ENCODE results near the gene PCGF2.

DNA sequence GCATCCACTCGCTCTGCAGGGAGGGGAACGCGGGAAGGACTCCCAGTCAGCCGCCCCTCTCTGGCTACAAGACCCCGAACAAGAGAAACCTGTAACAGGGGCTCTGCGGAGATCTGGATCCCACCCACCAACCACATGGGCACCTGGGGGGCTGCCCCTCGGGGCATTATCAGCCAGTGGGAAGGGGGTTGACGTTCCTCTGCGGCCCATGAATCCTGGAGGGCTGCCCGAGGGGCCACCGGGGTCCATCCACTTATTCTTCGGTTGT is 1.8 kb upstream of the PCGF2 start:
- TF ChIP-seq, protein P1, sequence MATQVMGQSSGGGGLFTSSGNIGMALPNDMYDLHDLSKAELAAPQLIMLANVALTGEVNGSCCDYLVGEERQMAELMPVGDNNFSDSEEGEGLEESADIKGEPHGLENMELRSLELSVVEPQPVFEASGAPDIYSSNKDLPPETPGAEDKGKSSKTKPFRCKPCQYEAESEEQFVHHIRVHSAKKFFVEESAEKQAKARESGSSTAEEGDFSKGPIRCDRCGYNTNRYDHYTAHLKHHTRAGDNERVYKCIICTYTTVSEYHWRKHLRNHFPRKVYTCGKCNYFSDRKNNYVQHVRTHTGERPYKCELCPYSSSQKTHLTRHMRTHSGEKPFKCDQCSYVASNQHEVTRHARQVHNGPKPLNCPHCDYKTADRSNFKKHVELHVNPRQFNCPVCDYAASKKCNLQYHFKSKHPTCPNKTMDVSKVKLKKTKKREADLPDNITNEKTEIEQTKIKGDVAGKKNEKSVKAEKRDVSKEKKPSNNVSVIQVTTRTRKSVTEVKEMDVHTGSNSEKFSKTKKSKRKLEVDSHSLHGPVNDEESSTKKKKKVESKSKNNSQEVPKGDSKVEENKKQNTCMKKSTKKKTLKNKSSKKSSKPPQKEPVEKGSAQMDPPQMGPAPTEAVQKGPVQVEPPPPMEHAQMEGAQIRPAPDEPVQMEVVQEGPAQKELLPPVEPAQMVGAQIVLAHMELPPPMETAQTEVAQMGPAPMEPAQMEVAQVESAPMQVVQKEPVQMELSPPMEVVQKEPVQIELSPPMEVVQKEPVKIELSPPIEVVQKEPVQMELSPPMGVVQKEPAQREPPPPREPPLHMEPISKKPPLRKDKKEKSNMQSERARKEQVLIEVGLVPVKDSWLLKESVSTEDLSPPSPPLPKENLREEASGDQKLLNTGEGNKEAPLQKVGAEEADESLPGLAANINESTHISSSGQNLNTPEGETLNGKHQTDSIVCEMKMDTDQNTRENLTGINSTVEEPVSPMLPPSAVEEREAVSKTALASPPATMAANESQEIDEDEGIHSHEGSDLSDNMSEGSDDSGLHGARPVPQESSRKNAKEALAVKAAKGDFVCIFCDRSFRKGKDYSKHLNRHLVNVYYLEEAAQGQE (IDR thresholded peaks at IDR 0.05; ENCODE audit: insufficient read depth in 1 of 2, low read depth in 2 of 2, low read length in 1 of 2): no peak
- TF ChIP-seq, protein P2, sequence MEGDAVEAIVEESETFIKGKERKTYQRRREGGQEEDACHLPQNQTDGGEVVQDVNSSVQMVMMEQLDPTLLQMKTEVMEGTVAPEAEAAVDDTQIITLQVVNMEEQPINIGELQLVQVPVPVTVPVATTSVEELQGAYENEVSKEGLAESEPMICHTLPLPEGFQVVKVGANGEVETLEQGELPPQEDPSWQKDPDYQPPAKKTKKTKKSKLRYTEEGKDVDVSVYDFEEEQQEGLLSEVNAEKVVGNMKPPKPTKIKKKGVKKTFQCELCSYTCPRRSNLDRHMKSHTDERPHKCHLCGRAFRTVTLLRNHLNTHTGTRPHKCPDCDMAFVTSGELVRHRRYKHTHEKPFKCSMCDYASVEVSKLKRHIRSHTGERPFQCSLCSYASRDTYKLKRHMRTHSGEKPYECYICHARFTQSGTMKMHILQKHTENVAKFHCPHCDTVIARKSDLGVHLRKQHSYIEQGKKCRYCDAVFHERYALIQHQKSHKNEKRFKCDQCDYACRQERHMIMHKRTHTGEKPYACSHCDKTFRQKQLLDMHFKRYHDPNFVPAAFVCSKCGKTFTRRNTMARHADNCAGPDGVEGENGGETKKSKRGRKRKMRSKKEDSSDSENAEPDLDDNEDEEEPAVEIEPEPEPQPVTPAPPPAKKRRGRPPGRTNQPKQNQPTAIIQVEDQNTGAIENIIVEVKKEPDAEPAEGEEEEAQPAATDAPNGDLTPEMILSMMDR (IDR thresholded peaks at IDR 0.05): no peak
